GM21367 (cell line): ENCODE measurements around the gene TNS2.
"Not testable (repeated sequence)": the region's sequence is repeated elsewhere in the genome, so short reads cannot be mapped to it uniquely, and the experiment has no call there.

Experiments used
- ATAC-seq: cut with Tn5 transposase; IDR thresholded peaks from one replicate; pipeline ENCODE4 v1.9.1; 2021; ENCODE audit not compliant: unreplicated experiment

The TNS2 gene, protein sequence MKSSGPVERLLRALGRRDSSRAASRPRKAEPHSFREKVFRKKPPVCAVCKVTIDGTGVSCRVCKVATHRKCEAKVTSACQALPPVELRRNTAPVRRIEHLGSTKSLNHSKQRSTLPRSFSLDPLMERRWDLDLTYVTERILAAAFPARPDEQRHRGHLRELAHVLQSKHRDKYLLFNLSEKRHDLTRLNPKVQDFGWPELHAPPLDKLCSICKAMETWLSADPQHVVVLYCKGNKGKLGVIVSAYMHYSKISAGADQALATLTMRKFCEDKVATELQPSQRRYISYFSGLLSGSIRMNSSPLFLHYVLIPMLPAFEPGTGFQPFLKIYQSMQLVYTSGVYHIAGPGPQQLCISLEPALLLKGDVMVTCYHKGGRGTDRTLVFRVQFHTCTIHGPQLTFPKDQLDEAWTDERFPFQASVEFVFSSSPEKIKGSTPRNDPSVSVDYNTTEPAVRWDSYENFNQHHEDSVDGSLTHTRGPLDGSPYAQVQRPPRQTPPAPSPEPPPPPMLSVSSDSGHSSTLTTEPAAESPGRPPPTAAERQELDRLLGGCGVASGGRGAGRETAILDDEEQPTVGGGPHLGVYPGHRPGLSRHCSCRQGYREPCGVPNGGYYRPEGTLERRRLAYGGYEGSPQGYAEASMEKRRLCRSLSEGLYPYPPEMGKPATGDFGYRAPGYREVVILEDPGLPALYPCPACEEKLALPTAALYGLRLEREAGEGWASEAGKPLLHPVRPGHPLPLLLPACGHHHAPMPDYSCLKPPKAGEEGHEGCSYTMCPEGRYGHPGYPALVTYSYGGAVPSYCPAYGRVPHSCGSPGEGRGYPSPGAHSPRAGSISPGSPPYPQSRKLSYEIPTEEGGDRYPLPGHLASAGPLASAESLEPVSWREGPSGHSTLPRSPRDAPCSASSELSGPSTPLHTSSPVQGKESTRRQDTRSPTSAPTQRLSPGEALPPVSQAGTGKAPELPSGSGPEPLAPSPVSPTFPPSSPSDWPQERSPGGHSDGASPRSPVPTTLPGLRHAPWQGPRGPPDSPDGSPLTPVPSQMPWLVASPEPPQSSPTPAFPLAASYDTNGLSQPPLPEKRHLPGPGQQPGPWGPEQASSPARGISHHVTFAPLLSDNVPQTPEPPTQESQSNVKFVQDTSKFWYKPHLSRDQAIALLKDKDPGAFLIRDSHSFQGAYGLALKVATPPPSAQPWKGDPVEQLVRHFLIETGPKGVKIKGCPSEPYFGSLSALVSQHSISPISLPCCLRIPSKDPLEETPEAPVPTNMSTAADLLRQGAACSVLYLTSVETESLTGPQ (N-terminal part only)

DNA sequence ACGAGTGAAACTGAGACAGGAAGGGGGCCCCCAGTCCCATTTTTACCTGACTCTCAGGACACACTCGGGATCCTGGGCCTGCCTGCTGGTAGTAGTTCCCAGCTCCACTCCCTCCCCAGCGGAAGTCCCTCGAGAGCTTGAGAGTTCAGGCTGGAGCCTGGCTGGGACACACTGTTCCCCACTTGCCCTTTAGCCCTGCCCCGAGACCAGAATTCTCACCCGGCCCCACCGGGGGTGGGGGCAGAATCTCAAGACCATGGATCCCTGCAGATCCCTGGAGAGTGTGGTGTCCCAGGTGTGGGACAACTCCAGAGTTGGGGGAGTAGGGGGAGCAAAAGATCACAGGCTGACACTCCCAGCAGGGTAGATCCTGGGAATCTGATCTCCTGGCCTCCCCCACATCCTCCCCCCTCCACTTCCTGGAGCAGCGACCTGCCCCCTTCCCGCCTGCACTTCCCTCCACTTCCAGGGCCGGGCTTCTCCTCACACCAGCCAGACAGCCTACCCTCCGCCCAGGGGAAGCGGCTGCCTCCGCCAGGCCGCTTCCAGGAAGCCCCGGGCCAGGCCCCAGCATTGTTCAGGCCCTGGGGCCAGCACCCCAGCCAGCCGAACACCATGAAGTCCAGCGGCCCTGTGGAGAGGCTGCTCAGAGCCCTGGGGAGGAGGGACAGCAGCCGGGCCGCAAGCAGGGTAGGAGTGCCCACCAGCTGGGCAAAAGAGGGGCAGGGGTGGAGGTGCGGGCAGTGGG is at the start of gene TNS2:
Gene TNS2, plus strand, starts transcription at position 495 of the 748 bp plus-strand sequence. Its CDS starts 121 bp downstream, at position 616.
- no peak for ATAC-seq

GRCh38 chr12:53004178-53004577 is 45.7 kb upstream of the TNS2 start:
- ATAC-seq: no peak

DNA sequence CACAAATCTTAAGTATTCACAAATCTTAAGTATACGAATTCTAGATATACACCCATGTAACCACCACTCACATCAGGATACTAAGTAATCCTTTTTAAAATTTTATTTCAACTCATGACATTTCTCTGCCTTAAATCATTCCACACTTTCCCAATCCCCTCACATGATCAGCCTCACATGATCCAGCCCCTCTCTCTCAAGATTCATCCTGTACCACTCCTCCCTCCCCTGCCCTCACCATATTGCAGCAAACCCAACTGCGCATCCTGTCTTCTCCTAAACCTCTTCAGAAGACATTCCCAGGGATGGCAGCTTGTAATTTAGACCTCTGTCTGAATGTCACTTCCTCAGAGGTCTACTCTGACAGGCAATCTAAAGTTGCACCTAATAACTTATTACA is 45.3 kb upstream of the TNS2 start:
- ATAC-seq: no peak

DNA sequence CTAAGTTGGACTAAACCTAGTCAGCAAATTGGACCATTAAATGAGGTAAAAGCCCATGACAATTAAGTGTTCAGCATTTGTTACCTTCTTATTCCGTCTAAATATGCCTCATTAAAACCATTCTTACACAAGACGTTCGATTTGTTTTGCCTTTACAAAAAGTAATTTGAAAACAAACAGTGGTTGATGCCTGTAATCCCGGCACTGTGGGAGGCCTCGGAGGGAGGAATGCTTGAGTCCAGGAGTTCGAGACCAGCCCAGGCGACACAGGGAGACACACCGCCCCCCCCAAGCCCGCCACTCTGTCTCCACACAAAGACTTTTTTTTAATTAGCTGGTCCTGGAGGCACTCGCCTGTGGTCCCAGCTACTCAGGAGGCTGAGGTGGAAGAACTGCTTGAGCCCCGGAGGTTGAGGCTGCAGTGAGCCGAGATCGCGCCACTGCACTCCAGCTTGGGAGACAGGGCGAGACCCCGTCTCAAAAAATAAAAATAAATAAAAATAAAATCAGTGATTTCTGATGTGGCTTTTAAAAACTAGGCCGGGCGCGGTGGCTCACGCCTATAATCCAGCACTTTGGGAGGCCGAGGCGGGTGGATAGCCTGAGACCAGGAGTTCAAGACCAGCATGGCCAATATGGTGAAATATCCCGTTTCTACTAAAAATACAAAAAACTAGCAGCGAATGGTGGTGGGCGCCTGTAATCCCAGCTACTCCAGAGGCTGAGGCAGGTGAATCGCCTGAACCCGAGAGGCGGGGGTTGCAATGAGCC is 44.5 kb upstream of the TNS2 start:
- ATAC-seq: no peak

- ATAC-seq: peak; percentile 87
Observed at GRCh38 chr12:53005986-53006809, 43.7 kb upstream of the TNS2 start, which contains the start of gene EIF4B. EIF4B (plus strand) TSS chr12:53006456; CDS start chr12:53006484, 28 bp downstream.

DNA sequence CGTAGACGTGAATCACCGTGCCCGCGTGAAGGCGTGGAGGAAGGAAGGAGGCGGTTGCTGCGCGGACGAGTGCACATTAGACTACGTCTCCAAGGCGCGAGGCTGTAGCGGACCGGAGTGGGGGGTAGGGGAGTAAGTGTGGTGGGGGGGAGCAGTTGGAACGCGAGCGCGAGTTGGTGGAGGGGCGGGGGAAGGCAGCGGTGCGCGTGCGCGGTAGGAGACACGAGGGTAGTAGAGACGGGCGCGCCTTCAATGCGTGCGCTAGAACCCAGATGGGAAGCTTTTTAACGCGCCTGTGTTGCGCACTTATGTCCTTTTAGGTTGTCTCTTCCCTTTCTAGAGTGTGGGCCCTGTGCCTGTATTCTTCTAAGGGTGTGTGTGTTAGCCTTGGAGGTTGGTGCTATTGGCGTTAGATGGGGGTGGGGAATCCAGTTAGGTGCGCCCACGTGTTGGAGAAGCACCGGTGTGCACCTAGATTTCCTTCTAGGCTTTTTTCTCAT is 43.0 kb upstream of the TNS2 start:
- ATAC-seq: no peak

- ATAC-seq: no peak
Observed at GRCh38 chr12:53007343-53007742, 42.5 kb upstream of the TNS2 start.

GRCh38 chr12:53008760-53009159 is 41.1 kb upstream of the TNS2 start:
- ATAC-seq: not testable (repeated sequence)

DNA sequence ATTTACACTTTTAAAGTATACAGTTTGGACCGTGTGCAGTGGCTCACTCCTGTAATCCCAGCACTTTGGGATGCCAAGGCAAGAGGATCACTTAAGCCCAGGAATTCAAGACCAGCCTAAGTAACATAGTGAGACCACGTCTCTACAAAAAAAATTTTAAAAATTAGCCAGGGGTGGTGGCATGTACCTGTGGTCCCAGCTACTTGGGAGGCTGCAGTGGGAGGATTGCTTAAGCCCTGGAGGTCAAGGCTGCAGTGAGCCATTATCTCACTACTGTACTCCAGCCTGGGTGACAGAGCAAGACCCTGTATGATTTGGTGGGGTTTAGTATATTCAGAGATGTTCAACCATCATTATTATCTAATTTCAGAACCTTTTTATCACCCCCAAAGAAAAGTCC is 38.9 kb upstream of the TNS2 start:
- ATAC-seq: no peak

DNA sequence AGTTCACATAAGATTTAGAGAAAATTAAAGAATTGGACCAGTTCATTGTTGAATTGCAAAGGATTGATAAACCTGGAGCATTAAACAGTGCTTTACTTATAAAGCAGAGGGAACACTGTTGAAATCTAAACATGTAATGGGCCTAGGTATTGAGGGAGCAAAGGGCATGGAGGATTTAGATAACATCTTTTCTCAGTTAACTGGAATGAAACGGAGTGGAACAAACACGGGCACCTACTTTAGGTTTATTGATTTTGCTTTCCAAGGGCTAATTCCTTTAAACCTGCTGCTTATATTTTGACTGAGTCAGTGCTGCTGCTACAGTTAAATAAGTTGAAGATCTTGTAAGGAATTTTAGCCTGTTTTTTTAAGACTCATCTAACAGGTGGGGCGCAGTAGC is 38.0 kb upstream of the TNS2 start:
- ATAC-seq: no peak

GRCh38 chr12:53012928-53013327 is 36.9 kb upstream of the TNS2 start:
- ATAC-seq: no peak

- no peak for ATAC-seq
Observed at GRCh38 chr12:53014709-53015108, 35.2 kb upstream of the TNS2 start.

DNA sequence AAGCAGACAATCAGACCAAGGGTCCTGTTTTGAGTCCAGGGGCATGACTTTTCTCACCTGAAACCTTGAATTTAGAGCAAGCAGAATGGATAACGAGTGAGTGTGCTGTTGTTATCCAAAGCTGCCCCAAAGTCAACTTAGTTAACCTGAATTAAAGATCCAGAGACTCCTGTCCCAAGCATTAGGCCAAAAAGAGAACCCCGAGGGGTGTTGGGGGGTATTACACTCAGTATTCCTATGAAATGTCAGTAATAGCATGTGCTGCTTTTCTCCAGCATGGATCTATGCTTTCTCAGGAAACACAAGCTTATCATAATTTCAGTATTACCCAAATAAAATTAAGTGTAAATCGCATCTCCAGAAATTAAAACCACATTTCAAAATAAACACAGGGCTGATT is 24.6 kb upstream of the TNS2 start:
- ATAC-seq: no peak

- not testable (repeated sequence) for ATAC-seq
Observed at GRCh38 chr12:53027014-53027413, 22.9 kb upstream of the TNS2 start.

DNA sequence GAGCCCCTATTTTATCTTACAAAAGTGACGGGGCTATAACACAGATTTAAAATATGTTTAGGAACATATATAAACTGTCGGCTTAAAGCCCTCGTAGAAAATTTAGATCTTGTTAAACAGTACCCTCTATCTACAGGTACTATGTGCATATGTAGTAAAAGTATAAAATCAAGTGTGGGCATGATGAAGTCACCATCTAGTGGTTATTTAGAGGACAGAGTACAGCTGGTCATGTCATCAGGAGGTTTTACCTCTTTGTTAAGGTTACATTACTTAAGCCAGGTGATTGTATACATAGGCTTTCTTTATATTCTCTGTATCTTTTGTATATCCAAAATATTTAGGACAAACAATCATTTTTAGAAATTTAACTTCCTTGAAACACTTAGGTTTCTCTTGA is 18.2 kb upstream of the TNS2 start:
- no peak for ATAC-seq

GRCh38 chr12:53033832-53034231 is 16.0 kb upstream of the TNS2 start:
- ATAC-seq: not testable (repeated sequence)

DNA sequence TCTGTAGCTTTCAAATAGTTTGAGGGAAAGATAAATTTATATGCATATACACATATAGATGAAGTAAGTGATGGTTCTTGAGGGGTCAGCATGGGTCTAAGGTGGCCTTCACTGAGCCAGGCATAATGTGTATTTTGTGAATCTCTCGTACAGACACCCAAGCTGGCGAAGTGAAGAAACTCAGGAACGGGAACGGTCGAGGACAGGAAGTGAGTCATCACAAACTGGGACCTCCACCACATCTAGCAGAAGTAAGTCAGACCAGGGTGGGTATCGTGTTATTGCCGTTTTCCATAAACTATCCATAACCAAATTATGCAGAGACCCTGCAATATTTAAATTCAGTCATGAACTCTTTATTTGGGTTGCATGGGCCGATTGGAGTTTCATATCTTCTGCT is 15.4 kb upstream of the TNS2 start:
- no peak for ATAC-seq

DNA sequence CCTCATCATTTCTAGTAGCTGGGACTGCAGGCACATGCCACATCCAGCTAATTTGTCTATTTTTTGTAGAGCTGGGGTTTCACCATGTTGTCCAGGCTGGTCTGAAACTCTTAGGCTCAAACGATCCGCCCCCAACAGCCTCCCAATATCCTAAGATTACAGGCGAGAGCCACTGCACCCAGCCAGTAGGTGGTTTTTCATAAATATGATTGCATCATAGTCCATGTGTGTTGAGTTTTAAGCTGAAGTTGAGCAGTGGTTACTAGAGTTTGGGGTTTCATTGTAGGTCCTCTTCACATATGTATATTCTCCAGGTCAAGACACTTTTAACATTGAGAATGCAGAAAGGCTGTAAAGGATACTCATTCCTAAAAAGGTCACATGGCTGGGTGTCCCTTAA is 13.1 kb upstream of the TNS2 start:
- no peak for ATAC-seq

DNA sequence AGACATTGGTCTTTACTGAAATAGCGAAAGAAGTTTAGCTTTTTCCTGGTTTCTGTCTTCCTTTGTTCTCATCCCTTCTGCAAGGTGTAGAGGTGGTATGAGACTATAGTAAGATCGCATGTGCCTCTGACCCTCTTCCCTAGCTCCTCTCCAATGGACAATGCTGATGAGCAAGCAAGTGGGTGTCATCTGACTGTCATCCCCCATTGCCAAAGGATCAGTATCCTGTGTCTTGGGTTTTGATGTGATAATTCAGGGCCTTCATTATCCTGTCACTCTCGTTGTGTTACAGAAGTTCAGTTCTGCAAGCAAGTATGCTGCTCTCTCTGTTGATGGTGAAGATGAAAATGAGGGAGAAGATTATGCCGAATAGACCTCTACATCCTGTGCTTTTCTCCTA is 10.0 kb upstream of the TNS2 start:
- no peak for ATAC-seq
